RWPE1 (cell line): Measurements from ENCODE around the gene ELMO3.

Source experiments
- CTCF ChIA-PET: fragments of 350-600 bp; sonication (Branson Sonifier 250); formaldehyde crosslinking; extraction: SDS; loops from one replicate; lab custom pipeline; 2021; lab: Yijun Ruan, JAX
- POLR2A ChIA-PET: fragments of 400-600 bp; formaldehyde crosslinking; extraction: SDS; loops from one replicate; lab custom pipeline; 2020; ENCODE audit warnings: antibody characterized with exemption; ENCODE audit not compliant: low non-redundant PET; lab: Yijun Ruan, JAX
- DNase-seq: peaks from one replicate; pipeline ENCODE4 v3.0.0; 2012; ENCODE audit warnings: low spot score
- H3K27ac ChIP-seq: fragments of 450-650 bp; 2 replicates; pipeline ENCODE4 v1.5.1; 2017
- TF ChIP-seq, protein P1 (sequence below): fragments of 450-650 bp; conservative IDR thresholded peaks from 2 replicates; pipeline ENCODE4 v1.5.1; 2017; ENCODE audit warnings: low read depth, mild to moderate bottlenecking

Gene ELMO3

DNA sequence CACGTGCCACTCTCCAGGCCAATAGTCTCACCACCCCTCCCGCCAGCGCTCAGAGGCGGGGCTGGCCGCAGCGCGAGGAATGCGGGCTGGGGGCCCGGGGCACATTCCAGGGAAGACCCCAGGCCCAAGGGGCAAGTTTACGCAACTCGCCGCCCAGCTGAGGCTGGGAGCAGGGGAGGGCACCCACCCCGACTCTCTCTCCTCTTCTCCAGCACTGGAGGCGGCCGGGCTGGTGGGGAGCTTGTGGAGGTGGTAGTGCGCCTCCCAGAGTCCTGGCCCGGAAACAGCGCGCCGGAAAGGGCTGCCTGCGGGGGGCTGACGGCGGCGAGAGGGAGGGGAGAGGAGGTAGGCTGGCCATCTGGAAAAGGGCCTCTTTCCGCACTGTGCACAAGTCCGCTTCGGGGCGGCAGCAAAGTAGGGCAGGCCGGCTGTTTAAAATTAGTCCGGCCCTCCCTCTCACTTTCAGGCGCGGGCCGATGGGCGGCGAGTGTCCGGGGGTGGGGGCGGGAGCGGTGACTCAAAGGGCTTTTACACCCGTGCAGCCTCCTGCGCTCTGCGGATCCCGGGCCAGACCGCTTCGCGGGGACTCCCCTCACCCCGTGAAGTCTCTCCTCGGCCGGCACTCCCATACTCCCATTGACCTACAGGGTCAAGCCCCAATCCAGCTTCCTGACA lies 47.3 kb downstream of the ELMO3 start:
- CTCF ChIA-PET, result interaction anchor here (0.7 to 0.8 kb wide), 3 partner anchors 18 to 606 kb away, joined by 3 to 7 read pairs (median 3); partner anchors contain the start of gene TPPP3
- POLR2A ChIA-PET, result interaction anchor here (0.5 to 1.6 kb wide), 8 partner anchors 10 to 92 kb away, joined by 3 to 14 read pairs (median 4); partner anchors contain the start of gene TMEM208
- TF ChIP-seq, protein P1, sequence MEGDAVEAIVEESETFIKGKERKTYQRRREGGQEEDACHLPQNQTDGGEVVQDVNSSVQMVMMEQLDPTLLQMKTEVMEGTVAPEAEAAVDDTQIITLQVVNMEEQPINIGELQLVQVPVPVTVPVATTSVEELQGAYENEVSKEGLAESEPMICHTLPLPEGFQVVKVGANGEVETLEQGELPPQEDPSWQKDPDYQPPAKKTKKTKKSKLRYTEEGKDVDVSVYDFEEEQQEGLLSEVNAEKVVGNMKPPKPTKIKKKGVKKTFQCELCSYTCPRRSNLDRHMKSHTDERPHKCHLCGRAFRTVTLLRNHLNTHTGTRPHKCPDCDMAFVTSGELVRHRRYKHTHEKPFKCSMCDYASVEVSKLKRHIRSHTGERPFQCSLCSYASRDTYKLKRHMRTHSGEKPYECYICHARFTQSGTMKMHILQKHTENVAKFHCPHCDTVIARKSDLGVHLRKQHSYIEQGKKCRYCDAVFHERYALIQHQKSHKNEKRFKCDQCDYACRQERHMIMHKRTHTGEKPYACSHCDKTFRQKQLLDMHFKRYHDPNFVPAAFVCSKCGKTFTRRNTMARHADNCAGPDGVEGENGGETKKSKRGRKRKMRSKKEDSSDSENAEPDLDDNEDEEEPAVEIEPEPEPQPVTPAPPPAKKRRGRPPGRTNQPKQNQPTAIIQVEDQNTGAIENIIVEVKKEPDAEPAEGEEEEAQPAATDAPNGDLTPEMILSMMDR, result peak; percentile 63
- peak; percentile 73 for DNase-seq
- H3K27ac ChIP-seq, result peak overlapping the region; percentile 92

- DNase-seq, result peak; percentile 82
- peak overlapping the region; percentile 92 for H3K27ac ChIP-seq
- TF ChIP-seq, protein P1, result no peak
- CTCF ChIA-PET, result interaction anchor here (0.8 kb wide), 1 partner anchor 19 kb away, joined by 3 read pairs; no protein-coding TSS in a partner anchor
- POLR2A ChIA-PET, result interaction anchor here (0.6 to 1.6 kb wide), 8 partner anchors 14 to 91 kb away, joined by 3 to 14 read pairs (median 4); partner anchors contain the start of gene TMEM208
These were observed 47.8 kb downstream of the ELMO3 start for GRCh38 chr16:67246756-67247191.

DNA sequence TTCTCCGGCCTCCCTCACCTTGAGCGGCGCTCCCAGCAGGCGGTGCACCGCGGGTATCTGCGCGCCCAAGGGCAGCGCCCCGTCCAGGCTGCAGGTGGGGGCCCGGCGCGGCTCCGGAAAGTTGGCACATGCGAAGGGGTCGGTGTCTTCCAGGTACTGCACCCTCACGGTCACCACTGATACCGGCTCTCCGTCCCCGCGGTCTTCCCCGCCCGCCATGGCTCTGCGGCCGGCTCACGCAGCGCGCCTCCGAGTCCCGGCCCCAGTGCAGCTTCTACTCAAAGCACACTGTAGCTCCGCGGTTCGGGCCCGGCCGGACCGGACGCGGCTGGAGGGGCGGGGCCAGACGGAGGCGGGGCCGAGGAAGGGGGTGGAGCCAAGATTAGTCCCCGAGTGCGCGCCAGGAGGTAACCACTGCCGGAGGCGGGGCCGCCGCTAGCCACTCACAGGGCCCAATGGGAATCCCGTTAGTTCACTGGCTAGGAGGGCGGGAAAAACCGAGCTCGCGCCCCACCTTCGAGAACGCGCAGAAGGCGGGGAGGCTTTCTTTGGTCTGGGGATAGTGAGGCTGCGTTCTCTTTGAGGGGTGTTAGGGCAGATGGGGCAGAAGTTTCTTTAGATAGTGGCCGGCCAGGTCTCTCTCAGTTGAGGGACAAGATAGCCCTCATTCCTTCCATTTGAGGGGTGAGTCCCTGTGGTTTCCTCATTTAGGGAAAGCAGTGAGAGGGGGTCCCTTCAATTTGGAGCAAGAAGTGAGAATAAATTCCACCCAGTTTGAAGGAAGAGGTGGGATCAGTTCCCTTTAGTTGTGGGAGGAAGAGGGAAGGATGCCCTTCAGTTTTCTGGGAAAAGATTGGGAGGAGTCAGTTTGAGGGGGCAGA lies 48.5 kb downstream of the ELMO3 start, which contains the start of gene FHOD1:
Gene FHOD1, minus strand, starts transcription at position 290 of the 881 bp plus-strand sequence. Its CDS starts 71 bp downstream, at position 219.
- peak; percentile 94 for DNase-seq

GRCh38 chr16:67248073-67248400 lies 49.1 kb downstream of the ELMO3 start:
- peak overlapping the region; percentile 92 for H3K27ac ChIP-seq
- TF ChIP-seq, protein P1, result no peak
- no peak for DNase-seq
- ChIA-PET CTCF (interaction anchor here (0.9 to 1.4 kb wide), 2 partner anchors 12 to 50 kb away, joined by 3 read pairs; no protein-coding TSS in a partner anchor), POLR2A (interaction anchor here (0.9 kb wide), 1 partner anchor 29 kb away, joined by 4 read pairs; no protein-coding TSS in a partner anchor)

More for the DNA sequence above, 48.5 kb downstream of the ELMO3 start, which contains the start of gene FHOD1:
- ChIA-PET CTCF (interaction anchor here (0.9 to 1.4 kb wide), 2 partner anchors 13 to 49 kb away, joined by 3 read pairs; no protein-coding TSS in a partner anchor), POLR2A (interaction anchor here (0.5 to 1.6 kb wide), 6 partner anchors 15 to 128 kb away, joined by 3 to 11 read pairs (median 4); partner anchors contain the start of gene TMEM208)
- TF ChIP-seq, protein P1, result no peak
- H3K27ac ChIP-seq, result peak within 1 kb of the TSS; percentile 92

DNA sequence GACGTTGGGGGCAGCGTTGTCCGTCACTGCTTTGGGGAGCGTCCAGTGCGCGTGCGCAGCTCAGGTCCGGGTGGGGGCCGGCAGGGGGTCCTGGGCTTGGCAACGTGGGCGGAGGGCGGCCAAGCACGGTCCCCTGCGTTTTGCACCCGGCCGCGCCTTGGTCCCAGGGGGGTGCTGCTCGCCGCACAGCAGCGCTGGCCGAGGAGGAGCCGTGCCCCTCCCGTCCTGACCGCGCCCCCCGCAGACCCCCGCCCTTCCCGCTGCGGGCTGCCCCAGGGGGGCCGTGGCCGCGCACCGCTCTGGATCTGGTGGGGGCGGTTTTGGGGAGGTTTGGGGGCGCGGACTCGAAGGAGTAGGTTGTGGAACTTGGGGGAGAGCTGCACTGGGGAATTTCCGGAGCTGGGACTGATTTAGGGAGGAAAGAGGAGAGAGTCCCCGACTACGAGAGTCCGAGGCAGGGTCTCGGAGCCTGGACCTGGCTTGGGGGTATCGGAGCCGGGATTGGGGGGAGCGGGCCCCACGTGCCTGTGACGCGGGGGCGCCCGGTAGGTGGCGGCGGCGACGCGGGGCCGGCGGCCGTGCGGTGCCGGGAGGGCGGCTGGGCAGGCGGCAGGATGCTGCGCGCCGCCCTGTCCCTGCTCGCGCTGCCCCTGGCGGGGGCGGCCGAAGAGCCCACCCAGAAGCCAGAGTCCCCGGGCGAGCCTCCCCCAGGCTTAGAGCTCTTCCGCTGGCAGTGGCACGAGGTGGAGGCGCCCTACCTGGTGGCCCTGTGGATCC lies 49.7 kb downstream of the ELMO3 start, which contains the start of gene SLC9A5:
Gene SLC9A5, plus strand, starts transcription at position 579 of the 777 bp plus-strand sequence. Its CDS starts 36 bp downstream, at position 615.
- DNase-seq, result no peak
- peak within 1 kb of the TSS; percentile 92 for H3K27ac ChIP-seq
- ChIA-PET POLR2A (interaction anchor here (0.9 kb wide), 1 partner anchor 29 kb away, joined by 4 read pairs; no protein-coding TSS in a partner anchor), CTCF (interaction anchor here (0.7 to 1.5 kb wide), 5 partner anchors 12 to 179 kb away, joined by 3 read pairs; no protein-coding TSS in a partner anchor)
- TF ChIP-seq, protein P1, result peak; percentile 28; the same call in 1 of the 2 replicates
